AG10803 (cell line): ENCODE data around the gene PHF12.

ENCODE experiments used
- DNase-seq: peaks from one replicate; pipeline ENCODE4 v3.0.0; 2010; ENCODE audit warnings: low read depth
- H3K4me3 ChIP-seq: 2 replicates; pipeline ENCODE4 v1.5.1; 2011; ENCODE audit warnings: mild to moderate bottlenecking, low read length, control low read depth
- CTCF ChIP-seq: conservative IDR thresholded peaks from 2 replicates; pipeline ENCODE4 v1.5.1; 2011; ENCODE audit warnings: mild to moderate bottlenecking, low read length, control low read depth, inconsistent platforms

Gene PHF12

GRCh38 chr17:28929787-28930186 lies 21.5 kb downstream of the PHF12 start:
- DNase-seq = no peak
- H3K4me3 ChIP-seq = no peak overlapping the region
- no peak for TF ChIP-seq CTCF

- TF ChIP-seq CTCF = no peak
- DNase-seq = no peak
Observed at GRCh38 chr17:28928061-28928460, 23.3 kb downstream of the PHF12 start.

GRCh38 chr17:28926786-28927185 lies 24.5 kb downstream of the PHF12 start:
- H3K4me3 ChIP-seq = no peak overlapping the region

More at GRCh38 chr17:28928061-28928460, 23.3 kb downstream of the PHF12 start:
- no peak overlapping the region for H3K4me3 ChIP-seq

GRCh38 chr17:28926366-28926765 lies 25.0 kb downstream of the PHF12 start:
- no peak for TF ChIP-seq CTCF

More at GRCh38 chr17:28926786-28927185, 24.5 kb downstream of the PHF12 start:
- no peak for TF ChIP-seq CTCF
- DNase-seq = no peak

GRCh38 chr17:28925912-28926365 lies 25.4 kb downstream of the PHF12 start:
- TF ChIP-seq CTCF = no peak
- DNase-seq = peak; percentile 89
- no peak overlapping the region for H3K4me3 ChIP-seq

More at GRCh38 chr17:28926366-28926765, 25.0 kb downstream of the PHF12 start:
- no peak overlapping the region for H3K4me3 ChIP-seq
- DNase-seq = no peak

GRCh38 chr17:28920201-28920600 lies 31.1 kb downstream of the PHF12 start:
- no peak for TF ChIP-seq CTCF
- DNase-seq = no peak
- H3K4me3 ChIP-seq = no peak overlapping the region

GRCh38 chr17:28918295-28918694 lies 33.0 kb downstream of the PHF12 start:
- DNase-seq = no peak
- no peak for TF ChIP-seq CTCF
- H3K4me3 ChIP-seq = no peak overlapping the region
